ENCODE measurements around the gene ERCC6L2. TPM values are rescaled to one million over a fixed set of nuclear protein-coding genes. Genes with fewer than 3 reads are reported as not detected.
A peak's percentile ranks its signal among the peaks of the same experiment; 100 is the strongest.

ERCC6L2 gene
- total and polyA plus RNA-seq, 5 donors from 2014 or later = 22.2 to 48.0 (median 38.8) TPM

- ATAC-seq (ENCODE audit: low read depth in 2 of 2) = no peak
- H3K9me3 ChIP-seq (ENCODE audit: control insufficient read depth in 2 of 2, low read length in 2 of 2) = no peaks in the 10 kb centered on the region
- no peaks in the 10 kb centered on the region for H3K27me3 Mint-ChIP-seq
- H3K27ac Mint-ChIP-seq = no peak overlapping the region
- H3K27me3 ChIP-seq (ENCODE audit: control insufficient read depth, insufficient read depth, low read length) = no peaks in the 10 kb centered on the region
- H3K4me1 ChIP-seq (ENCODE audit: control insufficient read depth, insufficient read depth, low read length, poor library complexity, severe bottlenecking) = no peaks in the 10 kb centered on the region
- peaks cover 3% of the 10 kb centered on the region for H3K36me3 ChIP-seq (ENCODE audit: control insufficient read depth, insufficient read depth, low read length)
- no peak overlapping the region for H3K4me3 Mint-ChIP-seq
- no peak overlapping the region for H3K27ac ChIP-seq (ENCODE audit: insufficient read depth, low read length, poor library complexity, severe bottlenecking)
- H3K4me1 Mint-ChIP-seq = peaks cover 0 to 10% (median 5%) of the 10 kb centered on the region in 4 donors
- H3K36me3 Mint-ChIP-seq = peaks cover 41% of the 10 kb centered on the region
- H3K9me3 Mint-ChIP-seq = peaks cover 0 to 7% (median 4%) of the 10 kb centered on the region in 7 donors
- no peak for DNase-seq
- H3K4me3 ChIP-seq (ENCODE audit: low read depth, low read length) = no peak overlapping the region
Observed at GRCh38 chr9:95999390-95999789, 123.9 kb downstream of the ERCC6L2 start.

GRCh38 chr9:96004379-96004778, 128.9 kb downstream of the ERCC6L2 start:
- H3K27me3 ChIP-seq (ENCODE audit: control insufficient read depth, insufficient read depth, low read length) = no peaks in the 10 kb centered on the region
- no peaks in the 10 kb centered on the region for H3K9me3 ChIP-seq (ENCODE audit: control insufficient read depth in 2 of 2, low read length in 2 of 2)
- Mint-ChIP-seq H3K9me3 (peaks cover 0 to 7% (median 4%) of the 10 kb centered on the region in 7 donors), H3K27me3 (no peaks in the 10 kb centered on the region), H3K27ac (no peak overlapping the region), H3K4me3 (no peak overlapping the region), H3K36me3 (peaks cover 20% of the 10 kb centered on the region), H3K4me1 (peaks cover 6 to 11% (median 9%) of the 10 kb centered on the region in 4 donors)
- H3K4me3 ChIP-seq (ENCODE audit: low read depth, low read length) = no peak overlapping the region
- ATAC-seq (ENCODE audit: low read depth in 2 of 2) (no peak), DNase-seq (no peak)
- peaks cover 24% of the 10 kb centered on the region for H3K36me3 ChIP-seq (ENCODE audit: control insufficient read depth, insufficient read depth, low read length)
- no peak overlapping the region for H3K27ac ChIP-seq (ENCODE audit: insufficient read depth, low read length, poor library complexity, severe bottlenecking)
- H3K4me1 ChIP-seq (ENCODE audit: control insufficient read depth, insufficient read depth, low read length, poor library complexity, severe bottlenecking) = peaks cover under 1% of the 10 kb centered on the region

- Mint-ChIP-seq H3K9me3 (peaks cover 0 to 7% (median 4%) of the 10 kb centered on the region in 7 donors), H3K36me3 (peaks cover 28% of the 10 kb centered on the region), H3K4me1 (peaks cover 19 to 22% (median 19%) of the 10 kb centered on the region in 4 donors), H3K4me3 (no peak overlapping the region), H3K27me3 (no peaks in the 10 kb centered on the region), H3K27ac (no peak overlapping the region)
- Histone ChIP-seq H3K27me3 (ENCODE audit: control insufficient read depth, insufficient read depth, low read length) (no peaks in the 10 kb centered on the region), H3K27ac (ENCODE audit: insufficient read depth, low read length, poor library complexity, severe bottlenecking) (no peak overlapping the region), H3K4me1 (ENCODE audit: control insufficient read depth, insufficient read depth, low read length, poor library complexity, severe bottlenecking) (peaks cover 11% of the 10 kb centered on the region), H3K36me3 (ENCODE audit: control insufficient read depth, insufficient read depth, low read length) (peaks cover 24% of the 10 kb centered on the region), H3K4me3 (ENCODE audit: low read depth, low read length) (no peak overlapping the region), H3K9me3 (ENCODE audit: control insufficient read depth in 2 of 2, low read length in 2 of 2) (no peaks in the 10 kb centered on the region)
- DNase-seq = no peak
- ATAC-seq (ENCODE audit: low read depth in 2 of 2) = no peak
Observed at GRCh38 chr9:96006296-96006879, 130.9 kb downstream of the ERCC6L2 start.

GRCh38 chr9:96006961-96007360, 131.5 kb downstream of the ERCC6L2 start:
- Mint-ChIP-seq H3K27me3 (no peaks in the 10 kb centered on the region), H3K4me1 (peaks cover 19 to 24% (median 21%) of the 10 kb centered on the region in 4 donors), H3K27ac (no peak overlapping the region), H3K9me3 (peaks cover 0 to 7% (median 4%) of the 10 kb centered on the region in 7 donors), H3K4me3 (no peak overlapping the region), H3K36me3 (peaks cover 32% of the 10 kb centered on the region)
- ATAC-seq (ENCODE audit: low read depth in 2 of 2) (no peak), DNase-seq (no peak)
- Histone ChIP-seq H3K27ac (ENCODE audit: insufficient read depth, low read length, poor library complexity, severe bottlenecking) (no peak overlapping the region), H3K9me3 (ENCODE audit: control insufficient read depth in 2 of 2, low read length in 2 of 2) (no peaks in the 10 kb centered on the region), H3K4me1 (ENCODE audit: control insufficient read depth, insufficient read depth, low read length, poor library complexity, severe bottlenecking) (peaks cover 11% of the 10 kb centered on the region), H3K36me3 (ENCODE audit: control insufficient read depth, insufficient read depth, low read length) (peaks cover 24% of the 10 kb centered on the region), H3K27me3 (ENCODE audit: control insufficient read depth, insufficient read depth, low read length) (no peaks in the 10 kb centered on the region), H3K4me3 (ENCODE audit: low read depth, low read length) (no peak overlapping the region)

GRCh38 chr9:96008502-96009222, 133.2 kb downstream of the ERCC6L2 start:
- Histone ChIP-seq H3K9me3 (ENCODE audit: control insufficient read depth in 2 of 2, low read length in 2 of 2) (no peaks in the 10 kb centered on the region), H3K36me3 (ENCODE audit: control insufficient read depth, insufficient read depth, low read length) (peaks cover 24% of the 10 kb centered on the region), H3K27ac (ENCODE audit: insufficient read depth, low read length, poor library complexity, severe bottlenecking) (no peak overlapping the region), H3K4me3 (ENCODE audit: low read depth, low read length) (no peak overlapping the region), H3K27me3 (ENCODE audit: control insufficient read depth, insufficient read depth, low read length) (no peaks in the 10 kb centered on the region), H3K4me1 (ENCODE audit: control insufficient read depth, insufficient read depth, low read length, poor library complexity, severe bottlenecking) (peaks cover 14% of the 10 kb centered on the region)
- peak overlapping the region in 1 of 4 donors; percentile 82 for H3K4me3 Mint-ChIP-seq
- H3K27ac Mint-ChIP-seq = peak overlapping the region in 2 of 3 donors; percentile 35 to 86
- no peaks in the 10 kb centered on the region for H3K27me3 Mint-ChIP-seq
- ATAC-seq (ENCODE audit: low read depth in 2 of 2) (no peak), DNase-seq (no peak)
- H3K9me3 Mint-ChIP-seq = peaks cover 0 to under 1% (median 0%) of the 10 kb centered on the region in 7 donors
- peaks cover 13 to 33% (median 29%) of the 10 kb centered on the region in 4 donors for H3K4me1 Mint-ChIP-seq
- peaks cover 21% of the 10 kb centered on the region for H3K36me3 Mint-ChIP-seq

GRCh38 chr9:96009223-96009602, 133.7 kb downstream of the ERCC6L2 start:
- no peak for ATAC-seq (ENCODE audit: low read depth in 2 of 2)

GRCh38 chr9:96009690-96010472, 134.4 kb downstream of the ERCC6L2 start:
- H3K27me3 Mint-ChIP-seq = no peaks in the 10 kb centered on the region
- Histone ChIP-seq H3K36me3 (ENCODE audit: control insufficient read depth, insufficient read depth, low read length) (peaks cover 17% of the 10 kb centered on the region), H3K27ac (ENCODE audit: insufficient read depth, low read length, poor library complexity, severe bottlenecking) (peak overlapping the region; percentile 35), H3K27me3 (ENCODE audit: control insufficient read depth, insufficient read depth, low read length) (no peaks in the 10 kb centered on the region), H3K4me3 (ENCODE audit: low read depth, low read length) (no peak overlapping the region), H3K4me1 (ENCODE audit: control insufficient read depth, insufficient read depth, low read length, poor library complexity, severe bottlenecking) (peaks cover 26% of the 10 kb centered on the region), H3K9me3 (ENCODE audit: control insufficient read depth in 2 of 2, low read length in 2 of 2) (no peaks in the 10 kb centered on the region)
- H3K36me3 Mint-ChIP-seq = peaks cover 21% of the 10 kb centered on the region
- peak overlapping the region in 1 of 4 donors; percentile 14 for H3K4me3 Mint-ChIP-seq
- no peaks in the 10 kb centered on the region for H3K9me3 Mint-ChIP-seq
- DNase-seq (peak in 2 of 3 donors; percentile 34 to 63), ATAC-seq (ENCODE audit: low read depth in 2 of 2) (peak; percentile 45 to 57)
- peaks cover 17 to 44% (median 38%) of the 10 kb centered on the region in 4 donors for H3K4me1 Mint-ChIP-seq
- H3K27ac Mint-ChIP-seq = peak overlapping the region; percentile 70 to 86 (median 72)

More at GRCh38 chr9:96009223-96009602, 133.7 kb downstream of the ERCC6L2 start:
- Histone ChIP-seq H3K36me3 (ENCODE audit: control insufficient read depth, insufficient read depth, low read length) (peaks cover 24% of the 10 kb centered on the region), H3K9me3 (ENCODE audit: control insufficient read depth in 2 of 2, low read length in 2 of 2) (no peaks in the 10 kb centered on the region), H3K4me3 (ENCODE audit: low read depth, low read length) (no peak overlapping the region), H3K4me1 (ENCODE audit: control insufficient read depth, insufficient read depth, low read length, poor library complexity, severe bottlenecking) (peaks cover 20% of the 10 kb centered on the region), H3K27me3 (ENCODE audit: control insufficient read depth, insufficient read depth, low read length) (no peaks in the 10 kb centered on the region), H3K27ac (ENCODE audit: insufficient read depth, low read length, poor library complexity, severe bottlenecking) (peak overlapping the region; percentile 35)
- H3K4me3 Mint-ChIP-seq = no peak overlapping the region
- H3K27me3 Mint-ChIP-seq = no peaks in the 10 kb centered on the region
- peak overlapping the region; percentile 70 to 86 (median 72) for H3K27ac Mint-ChIP-seq
- H3K9me3 Mint-ChIP-seq = no peaks in the 10 kb centered on the region
- H3K36me3 Mint-ChIP-seq = peaks cover 21% of the 10 kb centered on the region
- no peak for DNase-seq
- H3K4me1 Mint-ChIP-seq = peaks cover 16 to 38% (median 33%) of the 10 kb centered on the region in 4 donors
